Testis (tissue), 2 donors: ENCODE measurements around the gene SEMA5A.

Source experiments
- POLR2A ChIP-seq: fragments of 450-650 bp; IDR thresholded peaks from one replicate; pipeline ENCODE4 v1.6.1; 2017; ENCODE audit warnings: antibody characterized with exemption, mild to moderate bottlenecking, moderate library complexity
- TF ChIP-seq, protein P1 (sequence below), 3 experiments: fragments of 450-650 bp in 2 of 3; fragments of 200-600 bp in 1 of 3; sonication (generic) in 1 of 3; IDR thresholded peaks; one replicate each; pipeline ENCODE4 v1.5.1; 2016 to 2019; ENCODE audit warnings: antibody characterized with exemption in 3 of 3, mild to moderate bottlenecking in 2 of 3, moderate library complexity in 1 of 3

DNA sequence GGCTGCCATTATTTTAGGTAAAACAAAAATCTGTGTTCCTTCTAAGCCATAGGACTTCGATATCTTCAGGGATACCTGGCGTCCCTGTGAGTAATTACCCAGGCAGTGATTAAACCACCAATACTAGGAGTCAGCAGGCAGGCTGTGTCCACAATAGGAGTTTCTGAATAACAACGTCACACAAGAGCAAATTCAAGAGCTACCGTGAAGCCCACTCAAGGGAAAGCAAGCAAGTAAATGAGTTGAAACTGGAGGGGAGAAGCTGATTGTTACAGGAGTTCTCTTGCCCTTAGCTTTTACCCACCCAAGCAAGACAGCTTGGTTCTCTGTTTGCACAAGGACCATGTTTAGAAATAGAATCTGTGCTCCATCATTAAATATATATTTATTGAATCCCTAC, 50.8 kb downstream of the SEMA5A start:
- TF ChIP-seq, protein P1, sequence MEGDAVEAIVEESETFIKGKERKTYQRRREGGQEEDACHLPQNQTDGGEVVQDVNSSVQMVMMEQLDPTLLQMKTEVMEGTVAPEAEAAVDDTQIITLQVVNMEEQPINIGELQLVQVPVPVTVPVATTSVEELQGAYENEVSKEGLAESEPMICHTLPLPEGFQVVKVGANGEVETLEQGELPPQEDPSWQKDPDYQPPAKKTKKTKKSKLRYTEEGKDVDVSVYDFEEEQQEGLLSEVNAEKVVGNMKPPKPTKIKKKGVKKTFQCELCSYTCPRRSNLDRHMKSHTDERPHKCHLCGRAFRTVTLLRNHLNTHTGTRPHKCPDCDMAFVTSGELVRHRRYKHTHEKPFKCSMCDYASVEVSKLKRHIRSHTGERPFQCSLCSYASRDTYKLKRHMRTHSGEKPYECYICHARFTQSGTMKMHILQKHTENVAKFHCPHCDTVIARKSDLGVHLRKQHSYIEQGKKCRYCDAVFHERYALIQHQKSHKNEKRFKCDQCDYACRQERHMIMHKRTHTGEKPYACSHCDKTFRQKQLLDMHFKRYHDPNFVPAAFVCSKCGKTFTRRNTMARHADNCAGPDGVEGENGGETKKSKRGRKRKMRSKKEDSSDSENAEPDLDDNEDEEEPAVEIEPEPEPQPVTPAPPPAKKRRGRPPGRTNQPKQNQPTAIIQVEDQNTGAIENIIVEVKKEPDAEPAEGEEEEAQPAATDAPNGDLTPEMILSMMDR (IDR thresholded peaks at IDR 0.05) = no peak
- no peak for TF ChIP-seq POLR2A
